Lung (tissue), 12 donors: ENCODE data around the gene TIMM50. TPM values are rescaled to one million over a fixed set of nuclear protein-coding genes. Genes with fewer than 3 reads are reported as not detected.

Experiments
- ATAC-seq: fragments of 200-7000 bp; cut with Tn5 transposase; one replicate; pipeline ENCODE4 v1.9.1; 2020; ENCODE audit warnings: moderate number of reproducible peaks; ENCODE audit not compliant: insufficient read depth, low FRiP score
- DNase-seq, 3 donors: peaks; one replicate each; pipeline ENCODE4 v3.0.0-alpha.2; 2013 to 2017
- H3K27ac ChIP-seq, 2 donors: one replicate each; pipeline ENCODE4 v1.5.1; 2013; ENCODE audit warnings: mild to moderate bottlenecking in 2 of 2, moderate library complexity in 2 of 2, control low read depth in 1 of 2, inconsistent platforms in 1 of 2, low read depth in 1 of 2, low read length in 1 of 2
- H3K27me3 ChIP-seq, 3 donors: one replicate each; pipeline ENCODE4 v1.5.1; 2013; ENCODE audit warnings: low read length in 2 of 3; ENCODE audit not compliant: control insufficient read depth in 3 of 3, insufficient read depth in 3 of 3
- H3K36me3 ChIP-seq, 4 donors: one replicate each; pipeline ENCODE4 v1.5.1; 2013; ENCODE audit warnings: low read length in 4 of 4, mild to moderate bottlenecking in 1 of 4, moderate library complexity in 1 of 4; ENCODE audit not compliant: control insufficient read depth in 4 of 4, insufficient read depth in 4 of 4
- H3K4me1 ChIP-seq, 5 donors: one replicate each; pipeline ENCODE4 v1.5.1; 2013; ENCODE audit warnings: low read length in 5 of 5, mild to moderate bottlenecking in 2 of 5, moderate library complexity in 1 of 5; ENCODE audit not compliant: control insufficient read depth in 5 of 5, insufficient read depth in 5 of 5
- H3K4me3 ChIP-seq: one replicate; pipeline ENCODE4 v1.5.1; 2013; ENCODE audit warnings: mild to moderate bottlenecking, control low read depth, moderate library complexity
- H3K9ac ChIP-seq, 2 donors: one replicate each; pipeline ENCODE4 v1.5.1; 2013; ENCODE audit warnings: low read length in 2 of 2, control low read depth in 1 of 2; ENCODE audit not compliant: insufficient read depth in 1 of 2
- H3K9me3 ChIP-seq, 4 donors: one replicate each; pipeline ENCODE4 v1.5.1; 2013; ENCODE audit warnings: low read length in 3 of 4, mild to moderate bottlenecking in 1 of 4, moderate library complexity in 1 of 4; ENCODE audit not compliant: control insufficient read depth in 4 of 4, insufficient read depth in 3 of 4
- CTCF ChIP-seq: IDR thresholded peaks from 2 replicates; pipeline ENCODE4 v1.5.1; 2012; ENCODE audit warnings: mild to moderate bottlenecking; ENCODE audit errors: control extremely low read depth, extremely low read depth
- WGBS, 2 donors: extraction: QIAGEN DNeasy Blood & Tissue Kit; methylation state at CpG; one replicate each; pipeline ENCODE4 v1.1.7; 2013; 5-methylcytosine and 5-hydroxymethylcytosine counted together
- polyA plus RNA-seq, 2 donors: library from polyadenylated mRNA; stranded (reverse); fragments of 200-250 nt; gene quantifications; one replicate each; pipeline ENCODE4 v1.2.1, GENCODE V29; 2013
- total RNA-seq, 2 donors: library from RNA; depleted of rRNA in 1 of 2; stranded (reverse); fragments of >200 nt in 1 of 2; gene quantifications; one replicate each; pipeline ENCODE4 v1.2.1, GENCODE V29; 2014 to 2021
- donor health status: control.
- donor health status: control.
- donor health status: Bipolar disorder and iron deficiency.
- donor health status: healthy.
- donor health status: DM: yes; HTN: yes; CAD: no.

The TIMM50 gene
- total and polyA plus RNA-seq, 4 donors: 47.5 to 67.4 (median 53.7) TPM

DNA sequence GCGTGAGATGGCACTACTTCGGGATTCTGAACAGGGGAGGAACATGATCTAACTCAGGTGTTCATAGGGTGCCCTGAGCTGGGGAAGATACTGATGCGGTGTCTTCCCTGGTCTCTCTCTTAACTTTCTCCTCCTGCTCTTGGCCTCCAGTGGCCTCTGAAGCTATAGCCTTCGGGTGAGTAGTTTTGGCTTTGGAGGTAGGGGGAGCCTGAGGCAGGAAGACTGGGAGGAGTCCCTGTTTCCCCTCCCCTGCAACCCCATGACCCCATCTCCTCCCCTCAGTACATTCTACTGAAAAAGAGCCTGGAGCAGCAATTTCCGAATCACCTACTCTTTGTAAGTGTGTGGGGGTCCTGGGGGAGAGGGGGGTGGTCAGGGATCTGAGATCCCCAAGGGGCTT lies 37.8 kb downstream of the TIMM50 start:
- Histone ChIP-seq H3K27me3 (peaks cover 0 to 38% (median 26%) of the 10 kb centered on the region in 3 donors), H3K4me1 (peaks cover 0 to 8% (median 0%) of the 10 kb centered on the region in 5 donors), H3K36me3 (no peaks in the 10 kb centered on the region), H3K4me3 (no peak overlapping the region), H3K9me3 (no peaks in the 10 kb centered on the region), H3K9ac (no peak overlapping the region), H3K27ac (no peak overlapping the region)
- 69 to 74% methylated on average over 5 of the region's 5 CpGs for WGBS, 2 donors
- DNase-seq (no peak), ATAC-seq (no peak)
- no peak for TF ChIP-seq CTCF

- WGBS, 2 donors: 69 to 79% methylated on average over 9 of the region's 9 CpGs
- Histone ChIP-seq H3K27ac (no peak overlapping the region), H3K4me3 (no peak overlapping the region), H3K9ac (no peak overlapping the region), H3K27me3 (peaks cover 0 to 34% (median 21%) of the 10 kb centered on the region in 3 donors), H3K36me3 (no peaks in the 10 kb centered on the region), H3K4me1 (peaks cover 0 to 8% (median 0%) of the 10 kb centered on the region in 5 donors), H3K9me3 (no peaks in the 10 kb centered on the region)
- TF ChIP-seq CTCF: no peak
- ATAC-seq (no peak), DNase-seq (no peak)
Observed at GRCh38 chr19:39518975-39519374, 38.3 kb downstream of the TIMM50 start.

DNA sequence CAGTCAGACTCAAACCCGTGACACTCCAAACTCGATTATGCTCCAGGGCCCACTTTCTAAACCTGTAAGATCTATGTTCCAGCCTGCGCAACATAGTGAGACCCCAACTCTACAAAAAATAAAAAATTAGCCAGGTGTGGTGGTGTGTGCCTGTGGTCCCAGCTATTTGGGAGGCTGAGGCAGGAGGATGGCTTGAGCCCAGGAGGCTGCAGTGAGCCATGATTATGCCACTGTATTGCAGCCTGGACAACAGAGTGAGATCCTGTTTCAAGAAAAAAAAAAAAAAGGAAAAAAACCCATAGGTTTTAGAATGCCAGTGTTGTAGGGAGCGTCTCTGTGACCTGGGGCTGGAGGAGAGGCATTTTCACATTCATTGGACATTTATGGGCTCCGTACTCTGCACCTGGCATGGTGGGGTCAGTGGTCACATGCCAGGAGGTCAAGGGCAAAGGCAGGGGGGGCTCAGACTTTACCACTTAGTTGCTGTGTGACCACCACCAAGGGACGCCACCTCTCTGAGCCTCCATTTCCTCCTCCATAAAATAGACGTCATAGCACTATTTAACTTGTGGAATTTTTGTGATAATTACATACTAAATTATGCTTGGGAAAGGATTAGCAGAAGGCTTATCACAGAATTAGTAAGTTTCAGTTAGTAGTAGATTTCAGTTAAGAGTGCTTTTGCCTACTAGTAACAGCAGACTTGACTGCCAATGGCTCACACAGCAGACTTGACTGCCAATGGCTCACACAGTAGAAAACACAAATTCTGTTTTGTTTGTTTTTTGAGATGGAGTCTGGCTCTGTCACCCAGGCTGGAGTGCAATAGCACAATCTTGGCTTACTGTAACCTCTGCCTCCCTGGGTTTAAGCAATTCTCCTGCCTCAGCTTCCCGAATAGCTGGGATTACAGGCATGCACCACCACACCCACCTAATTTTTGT lies 40.2 kb downstream of the TIMM50 start:
- Histone ChIP-seq H3K27ac (no peak overlapping the region), H3K36me3 (no peaks in the 10 kb centered on the region), H3K4me3 (no peak overlapping the region), H3K27me3 (peaks cover 0 to 17% (median 9%) of the 10 kb centered on the region in 3 donors), H3K9ac (no peak overlapping the region), H3K4me1 (no peaks in the 10 kb centered on the region), H3K9me3 (no peaks in the 10 kb centered on the region)
- TF ChIP-seq CTCF: no peak
- DNase-seq (no peak), ATAC-seq (no peak)
- WGBS, 2 donors: 88 to 91% methylated on average over 8 of the region's 8 CpGs
